ENCODE data around the gene FAM20B. TPM values are rescaled to one million over a fixed set of nuclear protein-coding genes. Genes with fewer than 3 reads are reported as not detected.

Gene FAM20B
- total RNA-seq, 1 donor, result 43.1 TPM

DNA sequence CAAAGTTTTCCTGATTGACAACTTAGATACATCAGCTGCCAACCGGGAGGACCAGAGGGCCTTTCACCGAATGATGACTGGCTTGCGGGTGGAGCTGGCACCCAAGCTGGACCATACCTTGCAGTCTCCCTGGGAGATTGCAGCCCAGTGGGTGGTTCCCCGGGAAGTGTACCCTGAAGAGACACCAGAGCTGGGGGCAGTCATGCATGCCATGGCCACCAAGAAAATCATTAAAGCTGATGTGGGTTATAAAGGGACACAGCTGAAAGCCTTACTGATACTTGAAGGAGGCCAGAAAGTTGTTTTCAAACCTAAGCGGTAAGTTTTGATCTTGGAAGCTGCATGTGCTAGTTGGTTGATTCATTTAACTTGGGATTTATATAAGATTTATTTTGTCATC is 18.2 kb downstream of the FAM20B start:
- Histone ChIP-seq H3K27ac (ENCODE audit: low read depth, low read length) (no peak overlapping the region), H3K4me2 (ENCODE audit: insufficient read depth, low read length) (no peak overlapping the region), H3K4me1 (ENCODE audit: insufficient read depth, low read length) (peaks cover 15% of the 10 kb centered on the region), H3K79me2 (ENCODE audit: insufficient read depth, low read length) (peaks cover 54% of the 10 kb centered on the region), H3K9me3 (ENCODE audit: low read depth, low read length) (no peaks in the 10 kb centered on the region), H3K4me3 (ENCODE audit: insufficient read depth, low read length) (no peak overlapping the region), H2AFZ (ENCODE audit: low read length) (no peak overlapping the region), H3K27me3 (ENCODE audit: insufficient read depth, low read length) (no peaks in the 10 kb centered on the region), H4K20me1 (ENCODE audit: insufficient read depth, low read length) (peaks cover 8% of the 10 kb centered on the region), H3K36me3 (ENCODE audit: insufficient read depth, low read length) (no peaks in the 10 kb centered on the region)
- TF ChIP-seq, protein P1, sequence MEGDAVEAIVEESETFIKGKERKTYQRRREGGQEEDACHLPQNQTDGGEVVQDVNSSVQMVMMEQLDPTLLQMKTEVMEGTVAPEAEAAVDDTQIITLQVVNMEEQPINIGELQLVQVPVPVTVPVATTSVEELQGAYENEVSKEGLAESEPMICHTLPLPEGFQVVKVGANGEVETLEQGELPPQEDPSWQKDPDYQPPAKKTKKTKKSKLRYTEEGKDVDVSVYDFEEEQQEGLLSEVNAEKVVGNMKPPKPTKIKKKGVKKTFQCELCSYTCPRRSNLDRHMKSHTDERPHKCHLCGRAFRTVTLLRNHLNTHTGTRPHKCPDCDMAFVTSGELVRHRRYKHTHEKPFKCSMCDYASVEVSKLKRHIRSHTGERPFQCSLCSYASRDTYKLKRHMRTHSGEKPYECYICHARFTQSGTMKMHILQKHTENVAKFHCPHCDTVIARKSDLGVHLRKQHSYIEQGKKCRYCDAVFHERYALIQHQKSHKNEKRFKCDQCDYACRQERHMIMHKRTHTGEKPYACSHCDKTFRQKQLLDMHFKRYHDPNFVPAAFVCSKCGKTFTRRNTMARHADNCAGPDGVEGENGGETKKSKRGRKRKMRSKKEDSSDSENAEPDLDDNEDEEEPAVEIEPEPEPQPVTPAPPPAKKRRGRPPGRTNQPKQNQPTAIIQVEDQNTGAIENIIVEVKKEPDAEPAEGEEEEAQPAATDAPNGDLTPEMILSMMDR (IDR thresholded peaks at IDR 0.05; ENCODE audit: extremely low read depth, low read depth, low read length), result no peak
- peak; percentile 62 for DNase-seq (ENCODE audit: insufficient read length, low spot score, missing footprints)

DNA sequence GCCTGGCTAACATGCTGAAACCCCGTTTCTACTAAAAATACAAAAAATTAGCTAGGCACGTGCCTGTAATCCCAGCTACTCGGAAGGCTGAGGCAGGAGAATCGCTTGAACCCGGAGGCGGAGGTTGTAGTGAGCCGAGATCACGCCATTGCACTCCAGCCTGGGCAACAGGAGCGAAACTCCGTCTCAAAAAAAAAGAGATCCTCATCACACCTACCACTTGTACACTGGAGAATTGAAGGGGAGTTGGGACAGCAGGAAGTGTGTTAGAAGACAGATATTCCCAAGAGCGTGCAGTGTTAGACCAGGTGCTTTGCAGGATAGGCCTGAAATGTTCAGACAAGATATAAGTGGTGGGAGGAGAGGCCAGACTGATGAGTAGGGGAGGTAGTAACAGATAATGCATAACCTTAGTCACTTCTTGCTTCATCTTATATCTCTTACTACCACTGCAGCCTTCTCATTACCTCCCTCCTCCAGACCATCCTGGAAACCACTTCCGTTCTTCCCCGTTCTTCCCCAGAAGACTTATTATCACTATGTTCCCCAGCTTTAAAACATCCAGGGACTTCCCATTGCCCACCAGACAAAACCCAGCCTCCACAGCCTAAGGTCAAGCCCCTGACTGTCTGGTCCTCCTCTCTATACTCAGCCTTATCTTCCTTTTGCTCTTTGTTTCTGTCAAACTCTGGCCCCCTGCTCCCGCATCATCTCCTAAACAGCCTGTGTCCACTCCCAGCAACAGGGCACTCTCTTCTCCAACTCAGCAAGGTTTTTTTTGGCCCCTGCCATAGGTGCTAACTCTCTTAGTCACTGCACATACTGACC is 21.3 kb downstream of the FAM20B start:
- Histone ChIP-seq H4K20me1 (ENCODE audit: insufficient read depth, low read length) (peaks cover 6% of the 10 kb centered on the region), H3K79me2 (ENCODE audit: insufficient read depth, low read length) (peaks cover 43% of the 10 kb centered on the region), H3K9me3 (ENCODE audit: low read depth, low read length) (no peaks in the 10 kb centered on the region), H3K27ac (ENCODE audit: low read depth, low read length) (peak overlapping the region; percentile 8), H3K36me3 (ENCODE audit: insufficient read depth, low read length) (peaks cover 5% of the 10 kb centered on the region), H2AFZ (ENCODE audit: low read length) (no peak overlapping the region), H3K4me1 (ENCODE audit: insufficient read depth, low read length) (peaks cover 13% of the 10 kb centered on the region), H3K4me2 (ENCODE audit: insufficient read depth, low read length) (peak overlapping the region; percentile 41), H3K27me3 (ENCODE audit: insufficient read depth, low read length) (no peaks in the 10 kb centered on the region), H3K4me3 (ENCODE audit: insufficient read depth, low read length) (no peak overlapping the region)
- TF ChIP-seq, protein P1 (IDR thresholded peaks at IDR 0.05; ENCODE audit: extremely low read depth, low read depth, low read length), result no peak
- no peak for DNase-seq (ENCODE audit: insufficient read length, low spot score, missing footprints)

DNA sequence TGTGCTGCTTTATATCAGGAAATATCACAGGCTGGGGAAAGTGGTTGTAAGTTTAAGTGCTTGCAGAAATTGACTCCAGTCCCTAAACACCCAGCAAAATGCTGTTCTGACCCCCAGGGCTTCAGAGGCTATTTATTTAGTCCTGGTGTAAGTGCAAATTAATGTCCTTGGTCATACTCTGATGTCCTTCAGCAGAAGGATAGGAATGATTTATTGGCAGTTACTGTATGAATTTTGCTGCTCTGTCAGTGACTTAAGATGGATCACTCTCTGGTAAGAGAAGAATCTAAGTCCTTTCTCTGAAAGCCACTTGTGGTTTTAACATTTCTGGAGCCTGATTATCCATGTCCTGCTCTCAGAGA is 21.9 kb downstream of the FAM20B start:
- H4K20me1 ChIP-seq (ENCODE audit: insufficient read depth, low read length), result peaks cover 6% of the 10 kb centered on the region
- TF ChIP-seq, protein P1 (IDR thresholded peaks at IDR 0.05; ENCODE audit: extremely low read depth, low read depth, low read length), result no peak
- peaks cover 37% of the 10 kb centered on the region for H3K79me2 ChIP-seq (ENCODE audit: insufficient read depth, low read length)
- H3K36me3 ChIP-seq (ENCODE audit: insufficient read depth, low read length), result peaks cover 5% of the 10 kb centered on the region
- peak overlapping the region; percentile 41 for H3K4me2 ChIP-seq (ENCODE audit: insufficient read depth, low read length)
- H3K27ac ChIP-seq (ENCODE audit: low read depth, low read length), result peak overlapping the region; percentile 8
- no peak overlapping the region for H3K4me3 ChIP-seq (ENCODE audit: insufficient read depth, low read length)
- no peak for DNase-seq (ENCODE audit: insufficient read length, low spot score, missing footprints)
- H2AFZ ChIP-seq (ENCODE audit: low read length), result no peak overlapping the region
- H3K27me3 ChIP-seq (ENCODE audit: insufficient read depth, low read length), result no peaks in the 10 kb centered on the region
- H3K4me1 ChIP-seq (ENCODE audit: insufficient read depth, low read length), result peaks cover 13% of the 10 kb centered on the region
- no peaks in the 10 kb centered on the region for H3K9me3 ChIP-seq (ENCODE audit: low read depth, low read length)

DNA sequence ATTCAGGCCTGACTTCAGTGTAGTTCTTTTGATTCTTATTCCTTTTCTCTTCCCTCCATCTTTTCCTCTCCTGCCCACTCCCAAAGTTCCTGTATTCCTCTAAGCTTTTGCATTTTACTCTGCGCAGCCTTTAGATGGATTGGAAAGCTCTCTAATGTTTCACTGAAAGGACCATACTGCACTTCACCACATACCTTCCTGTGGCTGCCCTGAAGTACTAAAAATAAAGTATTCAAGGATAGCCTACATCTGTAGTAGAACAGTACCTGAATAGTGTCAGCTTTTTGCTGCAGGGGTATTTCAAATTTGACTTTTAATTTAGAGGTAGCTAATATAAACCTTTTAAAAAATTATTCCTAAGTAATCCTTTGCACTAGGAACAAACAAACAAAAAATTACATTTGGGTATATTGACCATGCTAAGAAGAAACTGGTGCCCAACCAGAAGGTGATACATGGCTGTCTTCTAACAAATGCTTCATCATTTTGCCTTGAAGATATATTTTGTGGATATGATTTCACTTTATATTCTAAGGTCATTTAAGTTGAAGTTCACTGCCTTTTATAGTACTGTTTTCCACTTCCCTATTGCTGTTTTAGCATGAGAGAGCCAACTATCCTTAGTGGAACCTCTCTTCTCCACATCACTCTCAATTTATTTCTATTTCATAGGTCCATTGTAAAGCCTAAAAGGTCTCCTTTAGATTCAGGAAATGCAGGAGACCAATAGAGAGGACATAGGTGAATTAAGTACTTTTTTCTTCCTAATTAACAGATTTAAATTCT is 22.8 kb downstream of the FAM20B start:
- no peaks in the 10 kb centered on the region for H3K27me3 ChIP-seq (ENCODE audit: insufficient read depth, low read length)
- no peak overlapping the region for H3K4me3 ChIP-seq (ENCODE audit: insufficient read depth, low read length)
- no peaks in the 10 kb centered on the region for H4K20me1 ChIP-seq (ENCODE audit: insufficient read depth, low read length)
- peaks cover 13% of the 10 kb centered on the region for H3K4me1 ChIP-seq (ENCODE audit: insufficient read depth, low read length)
- peaks cover 28% of the 10 kb centered on the region for H3K79me2 ChIP-seq (ENCODE audit: insufficient read depth, low read length)
- TF ChIP-seq, protein P1 (IDR thresholded peaks at IDR 0.05; ENCODE audit: extremely low read depth, low read depth, low read length), result no peak
- no peak overlapping the region for H2AFZ ChIP-seq (ENCODE audit: low read length)
- H3K4me2 ChIP-seq (ENCODE audit: insufficient read depth, low read length), result no peak overlapping the region
- H3K36me3 ChIP-seq (ENCODE audit: insufficient read depth, low read length), result peaks cover 5% of the 10 kb centered on the region
- no peaks in the 10 kb centered on the region for H3K9me3 ChIP-seq (ENCODE audit: low read depth, low read length)
- no peak for DNase-seq (ENCODE audit: insufficient read length, low spot score, missing footprints)
- no peak overlapping the region for H3K27ac ChIP-seq (ENCODE audit: low read depth, low read length)
